Retina (tissue), 1 donor: Measurements from ENCODE around the gene SSH2.

ENCODE experiments used
- DNase-seq: peaks from one replicate; pipeline ENCODE4 v3.0.0-alpha.2; 2016

SSH2 gene

GRCh38 chr17:29584452-29585079 lies 345.5 kb downstream of the SSH2 start:
- DNase-seq, result peak; percentile 59

GRCh38 chr17:29583324-29584248 lies 346.4 kb downstream of the SSH2 start:
- DNase-seq, result no peak

- no peak for DNase-seq
Observed at GRCh38 chr17:29582772-29583171, 347.3 kb downstream of the SSH2 start.

- no peak for DNase-seq
Observed at GRCh38 chr17:29582254-29582765, 347.7 kb downstream of the SSH2 start.

- DNase-seq, result no peak
Observed at GRCh38 chr17:29581583-29582253, 348.3 kb downstream of the SSH2 start.

GRCh38 chr17:29579866-29580771 lies 349.9 kb downstream of the SSH2 start:
- peak; percentile 83 for DNase-seq

- no peak for DNase-seq
Observed at GRCh38 chr17:29578626-29579485, 351.2 kb downstream of the SSH2 start.

GRCh38 chr17:29577385-29578211 lies 352.4 kb downstream of the SSH2 start:
- no peak for DNase-seq

- no peak for DNase-seq
Observed at GRCh38 chr17:29577001-29577370, 353.0 kb downstream of the SSH2 start.

- no peak for DNase-seq
Observed at GRCh38 chr17:29576214-29577000, 353.6 kb downstream of the SSH2 start.
